HG03097 (cell line): ENCODE data around the gene CLDN20.

Experiments used
- ATAC-seq: cut with Tn5 transposase; IDR thresholded peaks from one replicate; pipeline ENCODE4 v1.9.1; 2021; ENCODE audit not compliant: unreplicated experiment, low FRiP score

CLDN20 gene

GRCh38 chr6:155244434-155244833, 19.4 kb upstream of the CLDN20 start:
- ATAC-seq = no peak

- no peak for ATAC-seq
Observed at GRCh38 chr6:155245193-155245592, 18.6 kb upstream of the CLDN20 start.

GRCh38 chr6:155245831-155246230, 18.0 kb upstream of the CLDN20 start:
- ATAC-seq = no peak

- no peak for ATAC-seq
Observed at GRCh38 chr6:155246825-155247224, 17.0 kb upstream of the CLDN20 start.

GRCh38 chr6:155247618-155248007, 16.2 kb upstream of the CLDN20 start:
- no peak for ATAC-seq

GRCh38 chr6:155248008-155249001, 15.5 kb upstream of the CLDN20 start:
- ATAC-seq = no peak

GRCh38 chr6:155250701-155251381, 13.0 kb upstream of the CLDN20 start:
- no peak for ATAC-seq

GRCh38 chr6:155252581-155252980, 11.2 kb upstream of the CLDN20 start:
- no peak for ATAC-seq

GRCh38 chr6:155253337-155253736, 10.5 kb upstream of the CLDN20 start:
- no peak for ATAC-seq

- ATAC-seq = no peak
Observed at GRCh38 chr6:155254139-155254538, 9.7 kb upstream of the CLDN20 start.

GRCh38 chr6:155256122-155256795, 7.6 kb upstream of the CLDN20 start:
- no peak for ATAC-seq

- no peak for ATAC-seq
Observed at GRCh38 chr6:155257796-155258195, 6.0 kb upstream of the CLDN20 start.

GRCh38 chr6:155259204-155259603, 4.6 kb upstream of the CLDN20 start:
- ATAC-seq = no peak

- no peak for ATAC-seq
Observed at GRCh38 chr6:155259897-155260296, 3.9 kb upstream of the CLDN20 start.

- peak; percentile 53 for ATAC-seq
Observed at GRCh38 chr6:155260686-155261085, 3.1 kb upstream of the CLDN20 start.

GRCh38 chr6:155261111-155261900, 2.5 kb upstream of the CLDN20 start:
- ATAC-seq = no peak

GRCh38 chr6:155262655-155263054, 1.2 kb upstream of the CLDN20 start:
- no peak for ATAC-seq

- no peak for ATAC-seq
Observed at GRCh38 chr6:155264693-155265320, 994 bp downstream of the CLDN20 start.

GRCh38 chr6:155265843-155266535, 2.2 kb downstream of the CLDN20 start:
- ATAC-seq = no peak
